GM23338 (cell line): Measurements from ENCODE around the gene ZNF318. TPM values are rescaled to one million over a fixed set of nuclear protein-coding genes. Genes with fewer than 3 reads are reported as not detected.

Source experiments
- ATAC-seq: fragments of 200-7000 bp; cut with Tn5 transposase; 3 replicates; pipeline ENCODE4 v1.9.1; 2020
- DNase-seq: peaks from one replicate; pipeline ENCODE4 v3.0.0-alpha.2; 2015; ENCODE audit warnings: low spot score
- H2AFZ ChIP-seq: fragments of 200-600 bp; sonication (generic); 2 replicates; pipeline ENCODE4 v1.8.0; 2016; ENCODE audit warnings: antibody characterized with exemption, mild to moderate bottlenecking, moderate library complexity
- H3F3A ChIP-seq: fragments of 200-600 bp; sonication (generic); replicated peaks from 2 replicates; pipeline ENCODE4 v1.8.0; 2017; ENCODE audit warnings: antibody characterized with exemption, mixed run types, low read depth
- H3K27ac ChIP-seq: fragments of 200-600 bp; sonication (generic); 2 replicates; pipeline ENCODE4 v1.6.1; 2016; ENCODE audit warnings: low read depth
- H3K27me3 ChIP-seq: fragments of 200-600 bp; sonication (generic); 2 replicates; pipeline ENCODE4 v1.8.0; 2016; ENCODE audit warnings: mild to moderate bottlenecking, mixed run types, moderate library complexity; ENCODE audit not compliant: insufficient read depth
- H3K36me3 ChIP-seq: fragments of 200-600 bp; sonication (generic); 2 replicates; pipeline ENCODE4 v1.8.0; 2016; ENCODE audit warnings: mild to moderate bottlenecking; ENCODE audit not compliant: insufficient read depth
- H3K4me1 ChIP-seq: fragments of 200-600 bp; sonication (generic); 2 replicates; pipeline ENCODE4 v1.8.0; 2016; ENCODE audit warnings: mild to moderate bottlenecking, moderate library complexity; ENCODE audit not compliant: insufficient read depth
- H3K4me2 ChIP-seq: fragments of 200-600 bp; sonication (generic); 2 replicates; pipeline ENCODE4 v1.7.1; 2017; ENCODE audit warnings: mixed run types
- H3K4me3 ChIP-seq: fragments of 200-600 bp; sonication (generic); 2 replicates; pipeline ENCODE4 v1.6.1; 2016; ENCODE audit warnings: mixed run types
- H3K79me2 ChIP-seq: fragments of 200-600 bp; sonication (generic); replicated peaks from 2 replicates; pipeline ENCODE4 v1.8.0; 2017; ENCODE audit warnings: mild to moderate bottlenecking; ENCODE audit not compliant: insufficient read depth
- H3K9me2 ChIP-seq: fragments of 200-600 bp; sonication (generic); 2 replicates; pipeline ENCODE4 v1.8.0; 2017; ENCODE audit not compliant: insufficient read depth
- H4K20me1 ChIP-seq: fragments of 200-600 bp; sonication (generic); replicated peaks from 2 replicates; pipeline ENCODE4 v1.8.0; 2017; ENCODE audit warnings: mild to moderate bottlenecking; ENCODE audit not compliant: insufficient read depth
- H3K27ac Mint-ChIP-seq: 2 replicates; pipeline ENCODE4 v1.8.0; 2020; ENCODE audit warnings: inconsistent platforms, mild to moderate bottlenecking, moderate library complexity, mixed read lengths
- H3K27me3 Mint-ChIP-seq: 3 replicates; pipeline ENCODE4 v1.8.0; 2022; ENCODE audit warnings: low read depth, mild to moderate bottlenecking, moderate library complexity, mixed read lengths, inconsistent platforms; ENCODE audit not compliant: insufficient read depth, poor library complexity
- H3K36me3 Mint-ChIP-seq: 3 replicates; pipeline ENCODE4 v1.8.0; 2021; ENCODE audit warnings: low read depth, mild to moderate bottlenecking, inconsistent platforms, moderate library complexity, mixed read lengths
- H3K4me1 Mint-ChIP-seq: 3 replicates; pipeline ENCODE4 v1.8.0; 2020; ENCODE audit warnings: mild to moderate bottlenecking, inconsistent platforms, mixed read lengths
- H3K4me3 Mint-ChIP-seq: 3 replicates; pipeline ENCODE4 v1.8.0; 2021; ENCODE audit warnings: moderate library complexity, mild to moderate bottlenecking, inconsistent platforms, mixed read lengths
- H3K9me3 Mint-ChIP-seq: 3 replicates; pipeline ENCODE4 v1.8.0; 2020; ENCODE audit warnings: moderate library complexity, mild to moderate bottlenecking, inconsistent platforms, mixed read lengths
- CREB1 ChIP-seq: fragments of 250-450 bp; sonication (Bioruptor Pico); IDR thresholded peaks from 2 replicates; pipeline ENCODE4 v1.5.0; 2020; ENCODE audit warnings: low read depth, mild to moderate bottlenecking, moderate library complexity
- CTCF ChIP-seq, 2 experiments: fragments of 200-600 bp in 1 of 2; sonication (generic) in 1 of 2; conservative IDR thresholded peaks; 2 replicates each; pipeline versions ENCODE4 v1.5.1 to v1.6.1; 2016 to 2017; ENCODE audit warnings: antibody characterized with exemption in 2 of 2, low read depth in 2 of 2, mild to moderate bottlenecking in 2 of 2, moderate library complexity in 1 of 2
- ETS1 ChIP-seq: IDR thresholded peaks from 2 replicates; pipeline ENCODE4 v1.6.1; 2016; ENCODE audit warnings: antibody characterized with exemption
- EZH2 ChIP-seq: fragments of 200-600 bp; sonication (generic); IDR thresholded peaks from one replicate; pipeline ENCODE4 v1.8.0; 2017; ENCODE audit warnings: antibody characterized with exemption, mild to moderate bottlenecking, low read depth; ENCODE audit not compliant: unreplicated experiment
- EZH2phosphoT487 ChIP-seq: fragments of 200-600 bp; sonication (generic); IDR thresholded peaks from one replicate; pipeline ENCODE4 v1.8.1; 2018; ENCODE audit warnings: antibody characterized with exemption; ENCODE audit not compliant: unreplicated experiment
- JUNB ChIP-seq: IDR thresholded peaks from one replicate; pipeline ENCODE4 v1.6.1; 2016; ENCODE audit warnings: antibody characterized with exemption; ENCODE audit not compliant: unreplicated experiment
- NANOG ChIP-seq: IDR thresholded peaks from 2 replicates; pipeline ENCODE4 v1.6.1; 2016; ENCODE audit warnings: antibody characterized with exemption, borderline replicate concordance
- POLR2AphosphoS5 ChIP-seq: IDR thresholded peaks from 2 replicates; pipeline ENCODE4 v1.6.1; 2016; ENCODE audit warnings: antibody characterized with exemption, low read depth
- STAT1 ChIP-seq: IDR thresholded peaks from one replicate; pipeline ENCODE4 v1.6.1; 2016; ENCODE audit warnings: antibody characterized with exemption; ENCODE audit not compliant: unreplicated experiment
- ZNF114 ChIP-seq: fragments of 250-450 bp; sonication (Bioruptor Pico); IDR thresholded peaks from 2 replicates; pipeline ENCODE4 v1.5.0; 2020; ENCODE audit warnings: mild to moderate bottlenecking, moderate library complexity
- ZNF331 ChIP-seq: fragments of 250-450 bp; sonication (Bioruptor Pico); IDR thresholded peaks from 2 replicates; pipeline ENCODE4 v1.5.0; 2020; ENCODE audit warnings: low read depth, mild to moderate bottlenecking, moderate library complexity
- polyA plus RNA-seq: library from polyadenylated mRNA; unstranded; fragments of >200 nt; fragmentation: Nextera tagmentation; extraction: Ambion mirVana; gene quantifications from 2 replicates; pipeline ENCODE4 v1.2.1, GENCODE V29; 2016
- total RNA-seq: library from RNA; depleted of rRNA; stranded (reverse); fragments of >200 nt; shearing (Covaris generic); gene quantifications from 2 replicates; pipeline ENCODE4 v1.2.3, GENCODE V29; 2014
- TF ChIP-seq, protein P1 (sequence below): IDR thresholded peaks from one replicate; pipeline ENCODE4 v1.6.1; 2018; ENCODE audit warnings: antibody characterized with exemption; ENCODE audit not compliant: unreplicated experiment

ZNF318 gene
- total and polyA plus RNA-seq, 2 experiments from 2014 or later = 8.7 to 19.5 TPM

GRCh38 chr6:43401730-43402129, 32.3 kb upstream of the ZNF318 start (continued):
- no peak for TF ChIP-seq CTCF (conservative IDR thresholded peaks at IDR 0.05; ENCODE audit: low read depth in 2 of 2)
- no peak for TF ChIP-seq ZNF331 (CRISPR knock-in tag)
- TF ChIP-seq EZH2phosphoT487 = no peak
- no peak for TF ChIP-seq ZNF114 (CRISPR knock-in tag)
- no peak for TF ChIP-seq EZH2
- TF ChIP-seq, protein P1, sequence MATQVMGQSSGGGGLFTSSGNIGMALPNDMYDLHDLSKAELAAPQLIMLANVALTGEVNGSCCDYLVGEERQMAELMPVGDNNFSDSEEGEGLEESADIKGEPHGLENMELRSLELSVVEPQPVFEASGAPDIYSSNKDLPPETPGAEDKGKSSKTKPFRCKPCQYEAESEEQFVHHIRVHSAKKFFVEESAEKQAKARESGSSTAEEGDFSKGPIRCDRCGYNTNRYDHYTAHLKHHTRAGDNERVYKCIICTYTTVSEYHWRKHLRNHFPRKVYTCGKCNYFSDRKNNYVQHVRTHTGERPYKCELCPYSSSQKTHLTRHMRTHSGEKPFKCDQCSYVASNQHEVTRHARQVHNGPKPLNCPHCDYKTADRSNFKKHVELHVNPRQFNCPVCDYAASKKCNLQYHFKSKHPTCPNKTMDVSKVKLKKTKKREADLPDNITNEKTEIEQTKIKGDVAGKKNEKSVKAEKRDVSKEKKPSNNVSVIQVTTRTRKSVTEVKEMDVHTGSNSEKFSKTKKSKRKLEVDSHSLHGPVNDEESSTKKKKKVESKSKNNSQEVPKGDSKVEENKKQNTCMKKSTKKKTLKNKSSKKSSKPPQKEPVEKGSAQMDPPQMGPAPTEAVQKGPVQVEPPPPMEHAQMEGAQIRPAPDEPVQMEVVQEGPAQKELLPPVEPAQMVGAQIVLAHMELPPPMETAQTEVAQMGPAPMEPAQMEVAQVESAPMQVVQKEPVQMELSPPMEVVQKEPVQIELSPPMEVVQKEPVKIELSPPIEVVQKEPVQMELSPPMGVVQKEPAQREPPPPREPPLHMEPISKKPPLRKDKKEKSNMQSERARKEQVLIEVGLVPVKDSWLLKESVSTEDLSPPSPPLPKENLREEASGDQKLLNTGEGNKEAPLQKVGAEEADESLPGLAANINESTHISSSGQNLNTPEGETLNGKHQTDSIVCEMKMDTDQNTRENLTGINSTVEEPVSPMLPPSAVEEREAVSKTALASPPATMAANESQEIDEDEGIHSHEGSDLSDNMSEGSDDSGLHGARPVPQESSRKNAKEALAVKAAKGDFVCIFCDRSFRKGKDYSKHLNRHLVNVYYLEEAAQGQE = no peak
- no peak for TF ChIP-seq STAT1

- H3K79me2 ChIP-seq = no peaks in the 10 kb centered on the region
- TF ChIP-seq ZNF331 (CRISPR knock-in tag) (no peak), NANOG (no peak), JUNB (no peak), CREB1 (CRISPR knock-in tag) (no peak), ZNF114 (CRISPR knock-in tag) (no peak), POLR2AphosphoS5 (no peak), CTCF (conservative IDR thresholded peaks at IDR 0.05; ENCODE audit: low read depth in 2 of 2) (no peak), EZH2phosphoT487 (no peak), ETS1 (no peak), STAT1 (no peak), EZH2 (no peak)
- TF ChIP-seq, protein P1 = no peak
Measured at GRCh38 chr6:43399932-43400487, 30.6 kb upstream of the ZNF318 start.

More at GRCh38 chr6:43399932-43400487, 30.6 kb upstream of the ZNF318 start:
- Histone ChIP-seq H3K4me2 (no peak overlapping the region), H3K36me3 (no peaks in the 10 kb centered on the region), H3K4me1 (0 out of 2 replicates have a peak, but pooled peaks cover 4% of the 10 kb centered on the region), H3K4me3 (no peak overlapping the region), H3K27me3 (no peaks in the 10 kb centered on the region), H3F3A (no peaks in the 10 kb centered on the region), H4K20me1 (no peaks in the 10 kb centered on the region), H2AFZ (no peak overlapping the region), H3K27ac (no peak overlapping the region), H3K9me2 (no peaks in the 10 kb centered on the region)
- DNase-seq (no peak), ATAC-seq (no peak)
- H3K36me3 Mint-ChIP-seq = no peaks in the 10 kb centered on the region; the same call in 2 of the 3 replicates
- H3K4me1 Mint-ChIP-seq = peaks cover 20% of the 10 kb centered on the region
- H3K4me3 Mint-ChIP-seq = no peak overlapping the region
- no peaks in the 10 kb centered on the region for H3K9me3 Mint-ChIP-seq
- H3K27me3 Mint-ChIP-seq = peaks cover 10% of the 10 kb centered on the region
- no peak overlapping the region for H3K27ac Mint-ChIP-seq
